ENCODE measurements around the gene ACY1. TPM values are rescaled to one million over a fixed set of nuclear protein-coding genes. Genes with fewer than 3 reads are reported as not detected.
A peak's percentile ranks its signal among the peaks of the same experiment; 100 is the strongest.

The ACY1 gene
- total RNA-seq, 1 donor from 2014 or later, result 47.6 TPM

DNA sequence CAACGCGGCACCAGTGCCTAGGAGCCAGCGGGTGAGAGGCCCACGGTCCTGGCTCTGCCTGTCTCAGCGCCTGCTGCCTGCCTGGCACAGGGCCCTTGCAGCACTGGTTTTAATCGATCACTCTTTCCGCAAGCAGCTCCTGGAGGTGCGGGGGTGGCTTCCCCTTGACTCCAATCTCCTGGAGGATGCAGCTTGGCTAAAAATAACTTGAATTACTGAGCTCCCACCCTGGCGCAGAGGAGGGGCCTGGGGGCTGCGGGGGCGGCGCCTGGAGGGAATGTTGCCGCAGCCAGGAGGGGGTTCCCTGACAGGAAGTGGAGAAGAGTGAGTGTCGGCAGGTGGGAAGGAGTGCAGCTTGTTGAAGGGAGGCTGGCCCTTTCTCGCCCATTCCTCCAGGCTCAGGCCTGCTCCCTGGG is 22.2 kb downstream of the ACY1 start:
- DNase-seq (ENCODE audit: low spot score), result peak; percentile 67

DNA sequence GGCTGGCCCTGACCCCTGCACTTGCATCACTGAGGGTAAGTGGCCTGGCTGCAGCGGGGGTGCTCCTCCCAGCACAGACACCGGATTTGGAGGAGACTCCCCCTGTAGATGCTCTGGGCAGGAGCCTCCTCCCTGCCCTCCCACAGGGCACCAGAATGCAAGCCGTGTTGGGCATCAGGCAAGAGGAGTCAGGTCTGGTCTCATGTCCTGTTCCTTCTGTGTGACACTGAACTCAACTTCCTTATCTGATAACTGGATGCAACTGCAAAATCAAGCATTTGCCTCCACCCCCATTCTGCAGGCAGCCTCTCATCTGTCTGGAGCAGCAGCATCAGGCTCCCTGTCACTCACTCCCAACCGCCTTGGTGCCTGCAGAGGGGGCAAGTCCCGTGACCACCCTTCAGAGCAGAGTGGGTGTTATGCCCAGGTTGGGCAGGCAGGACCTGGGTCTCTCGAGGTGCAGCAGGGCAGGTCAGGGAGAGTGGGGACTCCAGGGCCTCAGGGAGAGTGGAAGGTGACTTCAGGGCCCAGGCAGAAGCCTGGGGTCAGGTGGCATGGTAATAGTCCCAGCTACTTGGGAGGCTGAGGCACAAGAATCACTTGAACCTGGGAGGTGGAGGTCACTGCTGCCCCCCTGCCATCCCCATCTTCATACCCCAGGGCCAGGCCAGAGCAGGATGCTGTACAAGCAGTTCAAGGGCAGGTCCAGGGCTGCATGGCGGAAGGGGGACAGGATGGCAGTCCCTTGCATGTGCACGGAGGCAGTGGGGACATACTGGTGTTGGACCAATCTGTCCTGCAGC is 22.9 kb downstream of the ACY1 start:
- DNase-seq (ENCODE audit: low spot score), result no peak

DNA sequence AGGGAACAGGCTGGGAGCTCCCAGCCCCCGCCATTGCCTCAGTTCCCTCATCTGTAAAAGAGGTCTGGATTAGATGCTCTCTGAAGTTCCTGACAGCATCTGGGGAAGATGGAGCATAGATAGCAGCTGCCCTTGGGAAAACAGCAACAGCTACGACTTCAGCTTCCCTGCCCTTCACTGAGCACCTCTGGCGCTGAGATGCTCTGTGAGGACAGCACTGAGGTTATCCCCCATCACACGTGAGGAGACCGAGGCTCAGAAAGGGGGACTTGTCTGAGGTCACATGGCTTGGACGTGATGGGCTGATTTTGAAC is 23.4 kb downstream of the ACY1 start:
- DNase-seq (ENCODE audit: low spot score), result no peak

DNA sequence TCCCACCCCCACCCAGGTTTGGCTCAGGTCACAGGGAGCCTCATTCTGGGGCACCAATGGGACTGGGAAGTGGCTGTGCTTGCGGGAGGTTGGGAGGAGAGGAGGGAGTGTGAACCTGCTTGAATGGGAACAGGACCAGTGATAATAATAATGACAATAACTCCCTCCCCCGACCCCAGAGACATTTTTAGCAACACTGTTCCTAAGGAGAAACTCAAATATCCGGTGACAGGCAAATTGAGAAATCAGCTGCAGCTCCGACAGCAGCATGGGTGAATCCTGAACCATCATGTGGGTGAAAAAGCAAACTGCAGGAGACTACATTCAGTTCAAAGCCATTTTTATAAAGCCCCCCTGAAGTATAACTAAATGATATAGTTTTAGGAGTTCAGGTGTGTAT is 24.0 kb downstream of the ACY1 start:
- DNase-seq (ENCODE audit: low spot score), result no peak

DNA sequence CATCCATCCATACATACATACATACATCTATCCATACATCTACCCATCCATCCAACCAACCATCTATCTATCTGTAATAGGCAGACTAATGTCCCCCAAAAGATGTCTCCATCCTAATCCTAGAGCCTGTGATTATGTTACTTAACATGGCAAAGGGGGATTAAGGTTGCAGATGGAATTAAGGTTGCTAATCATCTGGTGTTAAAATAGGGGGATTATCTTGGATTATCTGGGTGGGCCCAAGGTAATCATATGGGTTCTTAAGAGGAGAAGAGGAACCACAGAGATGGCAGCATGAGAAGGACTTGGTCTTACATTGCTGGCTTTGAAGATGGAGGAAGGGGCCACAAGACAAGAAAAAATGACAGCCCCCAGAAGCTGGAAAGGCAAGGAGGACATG is 27.1 kb downstream of the ACY1 start:
- no peak for DNase-seq (ENCODE audit: low spot score)

DNA sequence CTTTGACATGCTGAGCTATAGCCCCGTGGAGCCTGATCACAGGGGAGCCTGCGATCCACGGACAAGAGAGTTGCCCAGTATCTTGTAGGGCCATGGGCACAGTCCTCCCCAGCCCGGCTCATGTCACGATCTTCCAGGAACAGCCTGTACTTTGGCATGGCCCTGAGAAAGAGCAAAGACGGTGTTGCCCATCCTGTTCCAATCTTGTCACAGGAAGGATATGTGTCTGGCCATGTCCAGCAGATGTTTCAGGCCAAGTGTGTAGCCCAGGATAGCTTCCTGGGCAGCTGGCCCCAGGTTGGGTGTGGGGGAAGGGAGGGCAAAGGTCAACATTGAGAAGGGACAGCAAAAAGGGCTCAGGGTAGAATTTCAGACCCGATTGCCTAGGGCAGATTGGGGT is 29.4 kb downstream of the ACY1 start:
- DNase-seq (ENCODE audit: low spot score), result no peak

DNA sequence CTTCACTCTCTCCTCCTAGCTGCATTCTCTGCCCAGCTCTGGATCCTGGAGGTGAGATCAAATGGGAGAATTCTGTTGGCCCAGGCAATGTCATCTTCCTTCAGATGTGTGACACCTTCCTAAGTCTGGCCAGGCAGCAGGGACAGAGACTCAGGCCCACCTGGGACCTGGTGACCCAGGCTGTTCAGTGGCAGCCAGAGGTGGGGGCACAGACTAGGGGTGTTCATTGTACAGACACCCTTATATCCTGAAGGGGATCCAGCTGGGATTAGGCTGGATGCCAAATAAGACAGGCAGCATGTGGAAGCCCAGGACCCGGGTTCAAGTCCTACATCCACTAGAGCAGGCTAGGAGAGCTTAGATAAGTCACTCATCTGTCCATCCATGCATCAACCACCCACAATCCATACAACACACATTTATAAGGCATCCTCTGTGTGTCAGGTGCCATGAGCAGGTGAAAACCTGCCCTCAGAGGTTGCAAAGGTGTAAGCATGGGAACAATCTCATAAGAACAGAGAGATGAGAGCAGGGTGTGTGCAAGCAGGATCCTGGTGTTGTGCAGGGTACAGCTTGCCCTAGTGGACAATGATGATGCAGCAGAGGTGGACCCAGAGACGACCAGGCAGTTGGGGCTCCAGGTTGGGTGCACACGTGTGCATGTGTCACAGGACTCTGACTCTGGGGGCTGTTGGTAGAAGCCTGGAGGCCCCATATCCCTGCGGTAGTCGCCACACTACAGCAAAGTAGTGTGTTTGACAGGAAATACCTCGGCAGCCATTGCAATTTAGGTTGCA is 30.7 kb downstream of the ACY1 start:
- DNase-seq (ENCODE audit: low spot score), result no peak

DNA sequence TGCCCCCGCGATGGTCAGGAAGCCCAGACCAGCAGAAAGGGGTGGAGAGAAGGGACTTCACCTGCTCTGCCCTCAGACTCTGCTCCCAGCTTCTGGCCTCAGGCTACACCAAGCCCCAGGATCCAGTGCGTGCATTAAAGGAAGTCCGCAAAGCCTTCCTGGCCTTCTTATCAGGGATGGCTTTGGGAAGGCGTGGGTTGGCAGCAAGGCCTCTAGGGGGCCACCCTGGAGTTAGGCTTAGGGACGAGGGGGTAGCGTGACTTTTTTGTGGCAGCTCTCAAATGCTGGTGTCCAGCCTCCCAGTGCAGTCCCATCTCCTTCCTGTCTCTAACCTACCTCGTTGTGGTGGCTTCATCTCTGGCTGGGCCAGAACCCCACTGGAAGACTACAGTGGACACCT is 31.3 kb downstream of the ACY1 start:
- no peak for DNase-seq (ENCODE audit: low spot score)

DNA sequence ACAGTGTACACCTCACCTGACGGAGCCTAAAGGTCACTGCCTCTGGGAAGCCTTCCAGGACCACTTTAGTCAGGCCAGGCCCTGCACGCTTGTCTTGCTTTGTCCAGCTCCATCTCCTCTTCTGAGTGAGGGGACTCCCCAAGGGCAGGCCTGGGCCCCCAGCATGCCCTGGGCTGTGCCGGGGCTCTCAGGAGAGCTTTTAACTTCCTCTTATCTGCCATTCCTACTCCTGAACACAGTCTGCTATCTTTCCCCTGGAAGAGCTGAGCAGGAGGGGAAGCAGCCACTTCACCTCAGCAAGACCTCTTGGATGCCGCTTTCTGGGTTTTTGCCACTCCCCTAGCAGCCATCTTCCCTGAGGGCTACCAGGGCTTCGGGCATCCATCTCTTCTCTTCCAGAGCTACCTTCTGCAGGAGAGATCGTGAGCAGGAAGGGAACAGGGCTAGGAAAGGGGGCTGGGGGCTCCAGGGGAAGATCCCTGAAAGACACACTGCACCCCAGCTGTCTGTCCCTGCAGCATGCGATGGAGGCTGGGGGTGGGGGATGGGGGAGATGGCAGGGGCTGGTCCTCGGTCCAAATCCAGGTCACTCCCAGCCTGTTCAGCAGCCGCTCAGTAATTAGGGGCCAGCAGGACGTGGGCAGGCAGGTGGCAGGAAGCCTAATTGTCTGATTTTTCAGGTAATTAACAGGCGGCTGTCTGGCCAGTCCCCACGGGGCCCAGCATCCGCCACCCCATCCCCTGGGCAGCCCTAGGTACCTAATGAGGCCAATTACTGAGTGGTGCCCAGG is 32.3 kb downstream of the ACY1 start:
- no peak for DNase-seq (ENCODE audit: low spot score)

DNA sequence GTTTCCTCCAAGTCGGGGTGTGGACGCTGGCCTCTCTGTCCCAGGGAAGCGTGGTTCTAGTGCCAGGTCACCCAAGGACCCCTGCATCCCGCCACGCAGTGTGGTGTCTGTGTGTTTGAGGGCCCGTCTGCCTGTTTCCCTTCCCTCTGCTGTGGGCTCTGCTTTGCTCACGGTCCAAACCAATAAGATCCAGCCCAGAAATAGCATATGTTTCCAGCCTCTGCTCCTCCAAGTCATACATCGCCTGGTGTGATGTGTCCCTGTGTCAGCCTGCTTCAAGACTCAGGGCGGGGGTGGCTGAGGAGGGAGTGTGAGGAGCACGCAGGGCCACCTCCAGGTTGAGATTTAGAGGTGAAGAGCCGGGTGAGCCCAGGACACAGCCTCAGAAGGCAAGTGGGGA is 34.3 kb downstream of the ACY1 start:
- no peak for DNase-seq (ENCODE audit: low spot score)

DNA sequence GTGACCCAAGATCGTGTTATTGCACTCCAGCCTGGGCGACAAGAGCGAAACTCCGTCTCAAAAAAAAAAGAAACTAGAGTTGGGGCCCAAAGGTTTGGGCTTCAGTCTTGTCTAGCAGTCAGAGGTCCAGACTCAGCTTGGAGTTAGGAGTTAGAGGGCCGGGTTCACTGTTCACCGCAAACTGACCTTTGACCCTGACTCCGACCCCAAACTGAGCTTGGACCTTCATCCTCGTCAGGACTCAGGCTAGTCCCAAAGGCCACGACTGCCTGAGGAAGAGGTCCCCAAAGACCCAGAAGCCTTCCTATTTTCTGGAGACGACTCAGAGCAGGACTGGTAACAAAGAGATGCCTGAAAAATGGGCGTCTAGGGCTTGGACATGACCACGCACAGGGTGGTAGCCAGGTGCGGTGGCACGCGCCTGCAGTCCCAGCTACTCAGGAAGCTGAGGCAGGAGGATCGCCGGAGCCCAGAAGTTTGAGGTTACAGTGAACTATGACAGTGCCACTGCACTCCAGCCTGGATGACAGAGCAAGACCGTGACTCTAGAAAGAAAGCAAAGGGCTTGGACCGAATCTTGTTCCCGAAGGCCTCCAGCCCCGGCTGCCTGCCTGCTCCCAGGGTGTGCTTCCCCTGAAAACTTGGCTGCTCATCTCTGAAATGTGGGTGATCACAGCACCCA is 35.1 kb downstream of the ACY1 start:
- no peak for DNase-seq (ENCODE audit: low spot score)

DNA sequence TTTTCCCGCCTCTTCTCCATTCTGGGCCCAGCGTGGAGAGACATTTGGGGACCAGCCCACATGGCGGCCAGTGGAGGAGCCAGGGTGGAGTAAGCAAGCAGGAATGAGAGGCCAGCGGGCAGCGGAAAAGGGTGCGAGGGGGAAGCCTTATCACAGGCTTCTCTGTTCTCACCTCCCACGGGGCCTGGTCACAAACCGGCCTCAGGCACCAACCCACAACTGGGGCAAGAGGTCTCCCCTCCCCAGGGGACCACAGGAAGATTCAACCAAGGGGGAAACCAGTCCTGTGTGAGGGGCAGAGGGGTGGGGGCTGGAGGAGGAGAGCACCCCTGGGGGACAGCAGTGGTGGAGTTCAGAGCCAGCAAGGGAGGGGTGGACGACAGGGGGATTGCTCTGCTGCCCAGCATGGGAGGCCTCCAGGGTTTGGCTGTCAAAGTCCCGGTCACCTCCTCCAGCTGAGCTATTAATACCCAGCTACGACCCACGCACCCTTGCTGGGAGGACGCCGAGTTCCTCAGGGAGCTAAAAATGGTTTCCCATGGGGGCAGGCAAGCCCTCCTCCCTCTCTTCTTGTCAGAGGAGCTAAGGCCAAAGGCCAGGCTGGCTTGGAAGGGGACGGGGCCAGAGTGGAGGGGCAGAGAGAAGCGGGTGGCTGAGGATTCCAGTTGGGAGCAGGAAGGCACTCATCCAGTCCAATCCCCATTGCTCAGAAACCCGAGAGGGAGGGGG is 36.2 kb downstream of the ACY1 start:
- DNase-seq (ENCODE audit: low spot score), result no peak

DNA sequence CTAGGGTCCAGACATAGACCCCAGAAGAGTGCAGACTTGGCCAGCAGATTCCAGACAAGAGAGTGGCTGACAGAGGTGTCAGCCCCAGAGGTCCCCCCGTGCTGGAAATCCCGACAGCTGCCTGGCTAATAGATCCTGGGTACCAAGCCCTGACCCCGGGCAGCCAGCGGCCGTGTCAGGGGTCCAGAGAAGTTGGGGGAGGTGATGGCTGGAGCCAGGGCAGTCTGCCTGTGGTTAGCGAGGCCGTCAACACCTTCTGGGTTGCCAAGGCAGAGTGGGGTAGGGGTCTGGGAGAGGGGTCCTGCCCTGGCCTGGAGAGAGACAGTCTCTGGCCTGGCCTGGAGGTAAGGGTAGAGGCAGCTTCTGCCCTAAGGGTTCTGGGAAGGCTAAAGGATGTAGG is 37.5 kb downstream of the ACY1 start:
- DNase-seq (ENCODE audit: low spot score), result no peak

DNA sequence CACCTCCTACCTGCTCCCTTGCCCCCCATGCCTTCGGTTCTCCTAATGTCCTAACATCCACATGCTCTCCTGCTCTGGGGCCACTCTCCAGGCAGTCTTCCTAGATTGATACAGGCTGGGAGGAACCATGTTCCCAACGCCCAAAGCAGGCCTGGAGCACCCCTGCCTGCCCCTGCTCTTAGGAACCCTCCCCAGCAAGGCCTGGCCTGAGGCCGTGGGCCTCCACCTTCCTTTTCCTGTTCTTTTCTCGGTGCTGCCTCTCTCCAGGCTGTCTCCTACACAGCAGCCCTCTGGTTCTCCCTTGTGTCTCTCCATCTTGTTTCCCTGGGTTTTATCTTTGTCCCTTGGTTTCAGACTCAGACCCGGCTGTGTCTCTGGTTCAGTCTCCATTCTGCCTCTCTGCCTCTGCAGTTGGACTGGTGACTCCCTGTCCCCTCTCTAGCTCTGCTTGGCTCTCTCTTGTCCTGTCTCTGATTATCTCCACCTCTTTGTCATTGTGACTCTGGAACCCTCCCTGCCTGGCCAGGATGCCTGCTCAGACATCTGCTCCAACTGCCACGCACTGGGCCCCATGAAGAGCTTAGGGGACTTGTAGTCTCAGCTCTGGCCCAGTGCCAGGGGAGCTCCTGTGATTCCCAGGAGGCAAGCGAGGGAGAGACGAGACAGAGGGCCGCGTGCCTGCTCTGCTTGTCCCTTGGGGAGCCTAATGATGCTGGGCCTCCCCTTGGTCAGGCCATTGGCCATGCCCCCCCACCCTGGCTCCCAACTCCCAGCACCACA is 38.3 kb downstream of the ACY1 start:
- no peak for DNase-seq (ENCODE audit: low spot score)

DNA sequence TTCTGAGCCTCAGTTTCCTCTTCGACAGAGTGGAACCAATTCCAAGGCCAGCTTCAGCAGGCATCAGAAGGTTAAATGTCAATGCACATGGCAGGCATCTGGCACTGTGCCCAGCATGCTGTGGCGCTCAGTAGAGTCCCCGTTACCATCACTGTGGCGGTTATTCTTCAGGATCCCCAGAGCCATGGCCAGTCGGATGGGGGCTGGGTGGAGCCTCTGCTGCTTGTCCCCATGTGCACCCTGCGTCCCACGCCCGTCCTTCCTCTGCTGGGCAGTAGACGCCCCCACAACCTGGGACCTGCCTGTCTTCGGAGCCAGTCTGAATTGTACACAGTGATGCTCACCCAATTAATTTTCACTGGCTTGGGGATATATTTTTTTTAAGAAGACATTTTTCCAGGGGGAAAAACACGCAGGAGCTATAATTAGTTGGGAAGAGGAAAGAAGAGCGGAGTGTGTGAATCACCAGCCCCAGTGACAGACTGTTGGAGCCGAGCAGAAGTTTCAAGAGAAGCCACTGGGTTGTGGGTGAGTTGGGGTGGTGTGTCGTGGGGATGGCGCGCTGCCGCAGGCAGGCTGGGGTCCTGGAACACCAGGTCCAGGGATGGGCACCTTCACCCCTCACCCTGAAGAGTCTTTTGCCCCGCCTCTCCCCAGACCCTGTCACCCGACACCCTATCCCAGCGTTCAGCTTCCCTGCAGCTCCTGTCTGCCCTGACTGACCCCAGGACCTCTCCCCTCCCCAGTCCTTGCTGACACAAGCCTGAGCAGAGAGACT is 39.2 kb downstream of the ACY1 start:
- no peak for DNase-seq (ENCODE audit: low spot score)

DNA sequence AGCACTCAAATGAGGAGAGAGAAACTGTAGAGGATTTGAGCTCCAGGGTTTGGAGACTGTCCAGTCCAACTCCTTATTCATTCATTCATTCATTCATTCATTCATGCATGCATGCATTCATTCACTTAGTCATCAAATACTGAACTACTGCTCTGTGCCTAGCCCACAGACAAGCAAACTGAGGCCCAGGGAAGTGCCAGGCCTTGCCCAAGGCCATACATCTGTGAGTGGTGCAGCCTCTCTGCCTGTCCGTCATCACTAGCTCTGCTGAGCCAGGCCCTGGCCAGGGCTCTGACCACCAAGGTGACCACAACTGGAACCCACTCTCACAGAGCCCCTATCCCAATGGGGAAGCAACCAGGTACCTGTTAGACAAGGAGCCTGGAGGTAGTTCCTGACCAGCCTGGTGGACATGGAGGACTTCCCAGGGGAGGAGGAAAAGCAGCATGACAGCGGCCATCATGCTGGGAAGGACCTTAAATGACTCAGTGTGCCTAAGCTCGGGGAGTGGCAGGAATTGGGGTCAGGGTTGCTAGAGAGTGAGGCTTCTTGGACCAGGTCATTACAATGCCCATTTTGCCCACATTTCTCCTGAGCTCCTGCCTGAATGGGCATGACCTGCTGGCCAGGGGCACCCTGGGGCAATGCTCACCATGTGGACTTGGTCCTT is 39.9 kb downstream of the ACY1 start:
- no peak for DNase-seq (ENCODE audit: low spot score)

DNA sequence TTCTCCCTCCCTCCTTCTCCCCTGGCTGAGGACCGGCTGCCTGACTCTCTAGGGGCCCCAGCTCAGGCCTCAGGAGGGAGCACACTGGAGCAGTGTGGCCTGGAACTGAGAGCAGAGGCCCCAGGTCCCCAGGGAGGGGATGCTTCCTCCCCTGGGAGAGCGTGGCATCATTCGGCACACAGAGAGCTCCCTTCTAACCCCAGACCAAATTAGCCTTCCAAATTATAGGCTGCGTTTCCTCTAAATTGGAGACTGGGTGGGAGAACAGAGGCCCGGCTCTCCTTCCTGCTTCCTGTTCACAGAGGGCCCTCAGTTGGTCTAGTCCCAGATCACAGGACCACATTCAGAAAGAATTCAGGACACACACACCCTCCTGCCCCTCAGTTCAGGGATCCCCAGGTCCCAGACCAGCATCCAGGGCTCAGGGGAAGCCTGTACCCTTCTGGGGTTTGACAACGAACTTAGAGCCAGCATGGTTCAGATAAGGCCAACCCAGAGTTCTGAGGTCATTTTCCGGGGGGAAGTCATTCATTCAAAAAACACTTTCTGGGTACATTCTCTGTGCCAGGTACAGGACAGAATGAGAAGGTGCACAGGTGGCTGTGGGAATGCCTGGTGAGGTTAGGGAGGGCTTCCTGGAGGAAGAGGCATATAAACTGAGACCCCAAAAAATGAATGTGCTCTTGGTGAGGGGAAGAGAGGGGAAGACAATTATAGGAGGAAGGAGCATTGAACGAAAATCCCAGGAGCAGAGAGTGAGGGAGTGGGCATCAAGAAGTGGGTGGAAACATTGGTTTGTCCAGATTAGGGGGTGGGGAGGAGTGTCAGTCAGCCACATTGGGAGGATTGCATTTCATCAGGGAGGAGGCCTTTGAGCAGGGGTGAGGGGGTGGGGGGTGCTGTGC is 40.8 kb downstream of the ACY1 start:
- no peak for DNase-seq (ENCODE audit: low spot score)
